GM21825 (cell line): ENCODE data around the gene PLEKHO2.

Experiments used
- ATAC-seq: cut with Tn5 transposase; IDR thresholded peaks from one replicate; pipeline ENCODE4 v1.9.1; 2021; ENCODE audit warnings: mild to moderate bottlenecking, moderate library complexity; ENCODE audit not compliant: unreplicated experiment

Gene PLEKHO2

GRCh38 chr15:64825431-64826294 is 16.1 kb upstream of the PLEKHO2 start, which contains the start of gene PIF1:
Gene PIF1 (minus strand): TSS chr15:64825647. CDS start chr15:64824335, 1,312 bp downstream.
- ATAC-seq, result peak; percentile 84

- ATAC-seq, result no peak
Observed at GRCh38 chr15:64828985-64829384, 12.7 kb upstream of the PLEKHO2 start.

- no peak for ATAC-seq
Observed at GRCh38 chr15:64833690-64834089, 8.0 kb upstream of the PLEKHO2 start.

- ATAC-seq, result no peak
Observed at GRCh38 chr15:64836023-64836536, 5.6 kb upstream of the PLEKHO2 start.

GRCh38 chr15:64837502-64837901 is 4.2 kb upstream of the PLEKHO2 start:
- no peak for ATAC-seq

- no peak for ATAC-seq
Observed at GRCh38 chr15:64841060-64841343, 713 bp upstream of the PLEKHO2 start.

GRCh38 chr15:64842096-64842939 is 603 bp downstream of the PLEKHO2 start:
- ATAC-seq, result no peak

GRCh38 chr15:64842986-64843561 is 1.4 kb downstream of the PLEKHO2 start:
- no peak for ATAC-seq

GRCh38 chr15:64843991-64844390 is 2.3 kb downstream of the PLEKHO2 start:
- ATAC-seq, result no peak

- no peak for ATAC-seq
Observed at GRCh38 chr15:64844576-64845145, 2.9 kb downstream of the PLEKHO2 start.

GRCh38 chr15:64845183-64845611 is 3.5 kb downstream of the PLEKHO2 start:
- no peak for ATAC-seq

- no peak for ATAC-seq
Observed at GRCh38 chr15:64845831-64846595, 4.3 kb downstream of the PLEKHO2 start.

GRCh38 chr15:64847016-64847415 is 5.3 kb downstream of the PLEKHO2 start:
- ATAC-seq, result no peak

GRCh38 chr15:64847448-64847847 is 5.7 kb downstream of the PLEKHO2 start:
- no peak for ATAC-seq

- no peak for ATAC-seq
Observed at GRCh38 chr15:64847876-64848716, 6.4 kb downstream of the PLEKHO2 start.

GRCh38 chr15:64850778-64851502 is 9.2 kb downstream of the PLEKHO2 start:
- ATAC-seq, result no peak

GRCh38 chr15:64851503-64851840 is 9.8 kb downstream of the PLEKHO2 start:
- ATAC-seq, result no peak

GRCh38 chr15:64854041-64854440 is 12.3 kb downstream of the PLEKHO2 start:
- ATAC-seq, result no peak

- no peak for ATAC-seq
Observed at GRCh38 chr15:64854526-64854925, 12.8 kb downstream of the PLEKHO2 start.
